ENCODE measurements around the gene IMMP2L.

- TF ChIP-seq CTCF (IDR thresholded peaks at IDR 0.05) = no peak
- TF ChIP-seq POLR2A (IDR thresholded peaks at IDR 0.05) = no peak
Measured at GRCh38 chr7:111424768-111425167, 137.5 kb downstream of the IMMP2L start.

Measured in body of pancreas (tissue), 4 donors.